Effector memory CD8-positive, alpha-beta T cell (primary cell): Measurements from ENCODE around the gene POU2F3.

Experiments used
- ATAC-seq: fragments of 150-1000 bp; cut with Tn5 transposase; replicated peaks from 2 replicates; pipeline ENCODE4 v1.10.0; 2021; ENCODE audit warnings: mild to moderate bottlenecking, moderate library complexity
- DNase-seq, 3 experiments: peaks; one replicate each; pipeline ENCODE4 v3.0.0; 2021
- H3K27ac Mint-ChIP-seq, 2 donors: one replicate each; pipeline ENCODE4 v1.8.0; 2022; ENCODE audit warnings: mild to moderate bottlenecking in 2 of 2, mixed read lengths in 2 of 2, moderate library complexity in 2 of 2
- H3K27me3 Mint-ChIP-seq, 2 donors: one replicate each; pipeline ENCODE4 v1.8.0; 2022; ENCODE audit warnings: mixed read lengths in 2 of 2
- H3K36me3 Mint-ChIP-seq: one replicate; pipeline ENCODE4 v1.8.0; 2022; ENCODE audit warnings: mild to moderate bottlenecking, moderate library complexity, mixed read lengths; ENCODE audit not compliant: insufficient read depth
- H3K4me1 Mint-ChIP-seq, 2 donors: one replicate each; pipeline ENCODE4 v1.8.0; 2022; ENCODE audit warnings: low read depth in 2 of 2, mixed read lengths in 2 of 2
- H3K4me3 Mint-ChIP-seq, 2 donors: one replicate each; pipeline ENCODE4 v1.8.0; 2022; ENCODE audit warnings: mild to moderate bottlenecking in 2 of 2, mixed read lengths in 2 of 2, moderate library complexity in 2 of 2
- H3K9me3 Mint-ChIP-seq, 2 donors: one replicate each; pipeline ENCODE4 v1.8.0; 2022; ENCODE audit warnings: mixed read lengths in 2 of 2

The POU2F3 gene

DNA sequence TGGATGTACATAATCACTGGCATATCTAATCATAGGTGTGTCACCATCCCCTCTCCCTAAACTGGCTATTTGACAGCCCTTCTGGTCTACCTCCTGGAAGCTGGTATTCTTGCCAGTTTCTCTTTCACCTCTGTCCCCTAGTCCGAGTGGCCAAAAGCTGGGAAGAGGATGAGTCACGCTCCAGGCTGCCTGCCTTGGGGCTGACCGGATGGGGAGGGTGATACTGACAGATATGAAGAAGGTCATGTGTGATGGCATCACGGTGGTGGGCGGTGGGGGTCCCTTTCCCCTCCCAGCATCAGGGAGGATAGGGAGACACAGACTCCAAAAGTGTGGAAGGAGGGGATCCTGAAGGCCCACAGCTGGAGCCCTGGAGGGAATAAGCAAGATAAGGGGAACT lies 24.3 kb upstream of the POU2F3 start:
- no peak overlapping the region for H3K4me3 Mint-ChIP-seq
- ATAC-seq, result no peak
- H3K9me3 Mint-ChIP-seq, result no peaks in the 10 kb centered on the region

DNA sequence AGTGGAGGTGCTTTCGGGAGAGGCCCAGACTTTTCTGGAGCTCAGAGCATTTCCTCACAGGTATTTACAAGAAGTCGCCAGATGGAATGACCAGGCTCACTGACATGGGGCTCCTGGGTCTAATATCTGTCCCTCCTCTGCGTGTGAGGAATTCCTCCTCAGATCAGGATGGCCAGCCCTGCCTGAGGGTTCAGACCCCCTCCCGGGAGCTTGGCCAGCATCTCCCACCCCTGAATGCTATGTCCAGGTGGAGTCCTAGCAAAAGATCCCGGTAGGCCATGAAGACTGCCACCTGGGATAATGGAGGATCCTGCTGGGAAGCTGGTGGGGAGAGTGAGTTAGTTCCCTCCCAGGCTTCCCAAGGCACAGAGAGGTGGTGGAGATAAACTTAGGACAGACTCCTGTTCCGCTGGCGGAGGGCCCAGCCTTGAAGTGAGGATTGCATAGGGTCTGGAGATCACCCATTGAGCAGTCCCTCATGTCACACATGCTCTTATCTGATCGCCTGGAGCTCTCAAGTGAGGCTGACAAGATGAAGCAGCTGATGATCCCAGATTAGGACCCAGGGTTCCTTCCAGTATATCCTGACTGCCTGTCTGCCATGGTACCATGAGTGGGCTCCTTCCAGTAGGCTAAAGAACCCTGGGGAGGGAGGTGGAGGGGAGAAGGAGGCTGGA lies 23.4 kb upstream of the POU2F3 start:
- Mint-ChIP-seq H3K27ac (no peak overlapping the region), H3K4me3 (no peak overlapping the region), H3K4me1 (peaks cover 3 to 10% of the 10 kb centered on the region in 2 donors), H3K9me3 (no peaks in the 10 kb centered on the region), H3K27me3 (peaks cover 3 to 53% of the 10 kb centered on the region in 2 donors), H3K36me3 (no peaks in the 10 kb centered on the region)
- ATAC-seq (no peak), DNase-seq (no peak)

More for the DNA sequence above, 24.3 kb upstream of the POU2F3 start:
- peaks cover 5 to 11% of the 10 kb centered on the region in 2 donors for H3K4me1 Mint-ChIP-seq
- H3K27me3 Mint-ChIP-seq, result peaks cover 5 to 49% of the 10 kb centered on the region in 2 donors
- no peaks in the 10 kb centered on the region for H3K36me3 Mint-ChIP-seq
- DNase-seq, result no peak
- H3K27ac Mint-ChIP-seq, result no peak overlapping the region

DNA sequence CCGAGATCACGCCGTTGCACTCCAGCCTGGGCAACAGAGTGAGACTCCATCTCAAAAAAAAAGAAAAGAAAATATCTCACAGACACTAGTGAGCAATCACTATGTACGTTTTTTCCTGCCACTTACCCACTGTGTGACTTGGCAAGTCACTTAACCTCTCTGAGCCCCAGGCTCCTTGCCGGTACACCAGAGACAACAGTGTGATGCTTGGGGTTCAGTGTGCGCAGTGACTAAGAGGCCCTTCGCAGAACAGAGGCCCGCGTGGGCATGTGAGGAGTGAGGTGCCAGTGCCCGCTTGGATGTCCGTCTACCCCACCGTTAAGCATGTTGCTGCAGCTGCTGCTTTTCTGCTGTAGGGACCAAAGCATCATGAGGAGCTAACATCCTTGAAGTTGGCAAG lies 22.4 kb upstream of the POU2F3 start:
- peaks cover 0 to 3% of the 10 kb centered on the region in 2 donors for H3K4me1 Mint-ChIP-seq
- H3K36me3 Mint-ChIP-seq, result no peaks in the 10 kb centered on the region
- H3K9me3 Mint-ChIP-seq, result no peaks in the 10 kb centered on the region
- no peak overlapping the region for H3K4me3 Mint-ChIP-seq
- peaks cover 0 to 48% of the 10 kb centered on the region in 2 donors for H3K27me3 Mint-ChIP-seq
- DNase-seq (no peak), ATAC-seq (no peak)
- no peak overlapping the region for H3K27ac Mint-ChIP-seq

DNA sequence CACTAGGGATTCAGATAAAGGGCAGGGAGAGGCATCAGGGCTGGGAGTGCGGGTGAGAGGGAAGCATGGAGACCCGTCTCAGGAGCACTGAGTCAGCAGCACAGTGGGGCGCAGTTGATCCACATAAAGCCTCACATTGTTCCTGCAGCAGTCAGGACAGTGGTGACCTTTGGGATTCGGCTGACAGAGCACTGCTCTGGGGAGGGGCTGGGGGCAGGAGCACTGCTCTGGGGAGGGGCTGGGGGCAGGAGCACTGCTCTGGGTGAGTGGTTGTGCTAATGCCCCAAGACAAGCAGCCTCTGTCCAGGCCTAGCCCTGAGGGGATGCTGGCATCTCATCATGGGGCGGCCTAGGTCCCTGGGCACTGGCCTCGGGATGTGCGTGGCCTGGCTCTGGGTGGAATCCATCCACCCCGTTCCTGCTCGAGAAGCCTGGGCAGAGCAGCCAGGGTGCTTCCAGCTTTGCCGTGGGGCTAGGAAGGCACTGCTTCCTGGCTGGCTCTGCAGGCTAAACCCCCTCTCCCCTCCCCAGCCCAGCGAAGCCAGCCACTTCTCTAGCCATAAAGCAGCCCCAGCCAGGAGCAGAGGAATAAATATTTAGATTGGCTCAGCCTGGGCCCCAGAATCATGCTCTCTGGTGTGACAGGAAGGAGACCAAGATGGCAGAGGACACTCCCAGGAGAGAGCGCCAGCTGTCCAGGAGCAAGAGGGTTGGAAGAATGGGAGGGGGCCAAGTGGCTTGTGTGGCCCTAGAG lies 21.8 kb upstream of the POU2F3 start:
- no peak for DNase-seq
- Mint-ChIP-seq H3K27me3 (peaks cover 0 to 46% of the 10 kb centered on the region in 2 donors), H3K36me3 (no peaks in the 10 kb centered on the region)

DNA sequence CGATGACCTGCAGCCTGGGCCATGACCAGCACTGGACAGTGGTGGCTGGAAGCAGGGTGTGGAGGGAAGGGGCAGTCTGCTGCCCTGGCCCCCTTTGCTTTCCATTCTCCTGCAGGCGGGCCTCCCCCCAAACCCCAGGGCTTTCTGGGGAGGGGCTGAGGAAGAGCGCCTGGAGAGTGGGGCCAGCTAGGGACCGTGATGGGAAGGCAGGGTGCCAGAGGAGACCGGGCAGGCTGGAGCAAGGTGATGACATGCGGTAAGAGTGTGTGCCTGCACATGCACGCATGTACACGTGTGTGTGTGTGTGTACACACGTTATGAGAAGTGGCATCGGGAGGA lies 21.3 kb upstream of the POU2F3 start:
- H3K36me3 Mint-ChIP-seq, result no peaks in the 10 kb centered on the region
- DNase-seq (no peak), ATAC-seq (no peak)
- H3K9me3 Mint-ChIP-seq, result no peaks in the 10 kb centered on the region
- H3K4me3 Mint-ChIP-seq, result no peak overlapping the region
- no peaks in the 10 kb centered on the region for H3K4me1 Mint-ChIP-seq
- no peak overlapping the region for H3K27ac Mint-ChIP-seq
- peaks cover 0 to 50% of the 10 kb centered on the region in 2 donors for H3K27me3 Mint-ChIP-seq

More for the DNA sequence above, 21.8 kb upstream of the POU2F3 start:
- no peaks in the 10 kb centered on the region for H3K9me3 Mint-ChIP-seq
- no peak for ATAC-seq
- no peak overlapping the region for H3K4me3 Mint-ChIP-seq
- H3K4me1 Mint-ChIP-seq, result peaks cover 0 to under 1% of the 10 kb centered on the region in 2 donors
- H3K27ac Mint-ChIP-seq, result no peak overlapping the region

DNA sequence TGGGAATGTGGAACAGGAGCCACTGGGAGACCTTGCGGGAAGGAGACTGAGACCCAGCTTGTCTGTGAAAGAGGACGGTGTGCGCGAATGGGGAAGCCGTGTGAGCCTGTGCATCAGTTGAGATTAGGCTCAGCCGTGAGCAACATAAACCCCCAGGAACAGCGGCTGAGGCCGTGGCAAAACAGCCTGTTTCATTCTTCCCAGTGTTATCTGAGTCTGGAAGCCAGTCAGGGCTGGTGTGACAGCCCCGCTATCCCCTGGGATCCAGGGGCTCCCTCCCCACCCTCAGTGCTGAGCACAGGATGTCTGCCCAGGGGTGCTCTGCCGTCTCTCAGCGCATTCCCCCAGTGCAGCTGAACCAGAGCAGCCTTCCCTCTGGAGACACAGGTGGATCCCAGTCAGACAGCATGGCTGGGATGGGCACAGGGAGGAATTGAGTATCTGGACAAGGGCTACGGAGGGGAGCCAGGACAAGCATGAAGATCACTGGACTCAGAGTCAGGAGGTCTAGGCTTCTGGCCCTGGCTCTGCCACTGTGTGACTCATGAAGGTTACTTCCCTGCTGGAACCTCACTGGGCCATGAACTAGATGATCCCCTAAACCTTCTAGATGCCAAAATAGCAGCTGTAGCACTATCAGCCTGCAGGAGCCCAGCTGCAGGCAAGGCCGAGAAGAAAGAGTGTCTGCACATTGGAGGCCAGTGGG lies 20.6 kb upstream of the POU2F3 start:
- H3K9me3 Mint-ChIP-seq, result no peaks in the 10 kb centered on the region
- peaks cover 3 to 54% of the 10 kb centered on the region in 2 donors for H3K27me3 Mint-ChIP-seq
- H3K36me3 Mint-ChIP-seq, result no peaks in the 10 kb centered on the region
- H3K4me1 Mint-ChIP-seq, result peaks cover 0 to 1% of the 10 kb centered on the region in 2 donors
- no peak for ATAC-seq
- no peak for DNase-seq
- no peak overlapping the region for H3K4me3 Mint-ChIP-seq
- no peak overlapping the region for H3K27ac Mint-ChIP-seq

DNA sequence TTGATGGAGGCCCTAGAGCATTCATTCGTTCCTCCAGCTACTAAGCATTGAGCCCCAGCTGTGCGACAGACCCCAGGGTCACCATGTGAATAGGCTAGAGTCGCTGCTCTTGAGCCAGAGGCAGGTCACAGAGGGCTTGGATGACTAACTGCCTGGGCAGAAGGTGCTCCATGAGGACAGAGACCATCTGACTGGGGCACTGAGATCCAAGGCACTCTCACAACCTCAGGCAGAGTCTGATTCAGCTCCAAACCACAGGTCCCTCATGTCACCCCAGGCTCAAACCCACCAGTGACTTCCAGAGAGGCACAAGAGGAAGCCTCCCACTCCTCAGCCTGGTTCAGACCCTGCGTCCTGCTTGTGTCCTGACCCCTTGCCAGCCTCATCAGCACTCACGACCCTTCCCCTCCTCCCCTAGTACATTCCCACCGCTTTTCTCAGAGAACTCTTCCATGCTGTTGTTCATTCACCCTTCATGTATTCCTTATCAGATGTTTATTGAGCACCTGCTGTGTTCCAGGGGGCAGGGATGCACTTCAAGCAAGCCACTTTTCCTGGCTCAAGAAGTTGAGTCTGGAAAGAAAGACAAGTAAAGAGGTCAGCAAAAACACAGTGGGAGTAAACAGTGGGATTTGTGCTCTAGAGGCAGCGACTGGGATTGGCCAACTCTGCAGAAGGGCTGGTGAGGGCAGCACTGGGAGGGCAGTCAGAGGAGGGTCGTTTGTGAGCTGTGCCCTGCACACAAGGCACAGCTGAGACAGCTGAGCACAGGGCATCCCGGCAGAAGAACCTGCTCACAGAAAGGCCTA lies 19.8 kb upstream of the POU2F3 start:
- no peak for ATAC-seq
- H3K4me1 Mint-ChIP-seq, result peaks cover 4 to 6% of the 10 kb centered on the region in 2 donors
- DNase-seq, result no peak
- H3K36me3 Mint-ChIP-seq, result no peaks in the 10 kb centered on the region
- H3K27ac Mint-ChIP-seq, result no peak overlapping the region
- H3K4me3 Mint-ChIP-seq, result no peak overlapping the region
- H3K27me3 Mint-ChIP-seq, result peaks cover 9 to 55% of the 10 kb centered on the region in 2 donors
- no peaks in the 10 kb centered on the region for H3K9me3 Mint-ChIP-seq

DNA sequence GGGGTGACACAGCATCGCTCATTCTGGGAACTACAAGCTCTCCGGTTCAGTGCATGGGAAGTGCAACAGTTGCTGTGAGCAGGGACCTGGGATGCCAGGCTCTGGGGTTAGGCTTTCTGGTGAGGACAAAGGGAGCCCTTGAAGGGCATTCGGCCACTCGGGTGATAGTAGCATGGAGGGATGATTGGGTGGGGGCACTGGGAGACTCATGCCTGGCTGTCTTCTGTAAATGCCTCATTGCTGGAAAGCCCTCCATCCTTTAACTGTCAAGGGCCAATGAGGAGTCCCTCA lies 19.2 kb upstream of the POU2F3 start:
- H3K36me3 Mint-ChIP-seq, result no peaks in the 10 kb centered on the region

DNA sequence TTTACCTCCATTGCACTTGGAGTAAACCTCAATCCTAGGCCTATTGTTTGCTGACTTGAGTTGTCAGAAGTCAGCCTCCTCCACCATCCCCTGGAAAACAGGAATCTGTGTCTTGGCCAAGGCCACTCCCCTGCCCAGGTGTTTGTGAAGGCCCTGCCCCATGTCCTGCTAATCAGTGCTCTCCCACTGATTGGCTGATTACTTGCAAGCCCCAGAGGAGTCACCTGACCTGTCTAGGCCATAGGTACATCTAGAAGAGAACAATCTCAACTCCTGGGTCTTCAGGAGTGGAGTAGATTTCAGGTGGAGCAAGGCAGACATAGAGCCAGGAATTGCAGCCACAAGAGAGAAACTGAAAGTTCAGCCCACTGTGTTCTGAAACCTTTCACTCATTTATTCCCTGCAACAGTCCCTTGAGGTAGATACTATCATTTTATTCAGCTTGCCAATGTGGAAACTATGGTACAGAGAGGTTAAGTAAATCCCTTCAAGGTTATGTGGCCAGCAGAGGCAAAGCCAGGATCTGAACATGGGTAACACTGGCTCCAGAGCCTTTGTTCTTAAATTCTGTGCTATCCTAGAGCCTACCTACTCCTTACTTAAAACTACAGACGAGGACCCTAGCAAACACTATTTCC lies 18.7 kb upstream of the POU2F3 start:
- no peak for DNase-seq
- no peaks in the 10 kb centered on the region for H3K36me3 Mint-ChIP-seq
- ATAC-seq, result no peak
- no peak overlapping the region for H3K4me3 Mint-ChIP-seq
- peaks cover 20 to 56% of the 10 kb centered on the region in 2 donors for H3K27me3 Mint-ChIP-seq
- no peaks in the 10 kb centered on the region for H3K9me3 Mint-ChIP-seq
- peaks cover 4 to 6% of the 10 kb centered on the region in 2 donors for H3K4me1 Mint-ChIP-seq
- H3K27ac Mint-ChIP-seq, result no peak overlapping the region

More for the DNA sequence above, 19.2 kb upstream of the POU2F3 start:
- H3K9me3 Mint-ChIP-seq, result no peaks in the 10 kb centered on the region
- ATAC-seq (no peak), DNase-seq (no peak)
- no peak overlapping the region for H3K27ac Mint-ChIP-seq
- no peak overlapping the region for H3K4me3 Mint-ChIP-seq
- peaks cover 4 to 6% of the 10 kb centered on the region in 2 donors for H3K4me1 Mint-ChIP-seq
- H3K27me3 Mint-ChIP-seq, result peaks cover 15 to 56% of the 10 kb centered on the region in 2 donors

DNA sequence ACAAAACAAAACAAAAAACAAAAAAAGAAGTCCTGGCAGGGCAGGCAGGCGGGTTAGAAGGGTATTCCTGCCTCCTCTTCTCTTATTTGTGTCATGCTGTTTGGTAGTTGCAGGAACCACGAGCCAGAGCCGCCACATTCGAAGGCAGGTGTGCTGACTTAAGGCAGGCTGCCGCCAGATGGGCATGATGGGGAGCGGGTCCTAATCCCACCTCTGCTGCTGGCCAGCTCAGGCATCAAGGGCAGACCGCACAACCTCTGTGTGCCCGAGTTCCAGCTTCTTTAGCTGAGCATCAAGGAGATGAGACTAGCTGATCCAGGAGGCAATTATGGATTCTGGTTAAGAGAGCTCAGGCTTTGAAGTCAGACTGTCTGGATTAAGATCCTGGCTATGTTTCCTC lies 17.0 kb upstream of the POU2F3 start:
- DNase-seq, result no peak
- ATAC-seq, result no peak
- H3K9me3 Mint-ChIP-seq, result no peaks in the 10 kb centered on the region
- no peak overlapping the region for H3K27ac Mint-ChIP-seq
- no peaks in the 10 kb centered on the region for H3K36me3 Mint-ChIP-seq
- H3K27me3 Mint-ChIP-seq, result peaks cover 20 to 60% of the 10 kb centered on the region in 2 donors
- no peak overlapping the region for H3K4me3 Mint-ChIP-seq
- peaks cover 4 to 6% of the 10 kb centered on the region in 2 donors for H3K4me1 Mint-ChIP-seq

DNA sequence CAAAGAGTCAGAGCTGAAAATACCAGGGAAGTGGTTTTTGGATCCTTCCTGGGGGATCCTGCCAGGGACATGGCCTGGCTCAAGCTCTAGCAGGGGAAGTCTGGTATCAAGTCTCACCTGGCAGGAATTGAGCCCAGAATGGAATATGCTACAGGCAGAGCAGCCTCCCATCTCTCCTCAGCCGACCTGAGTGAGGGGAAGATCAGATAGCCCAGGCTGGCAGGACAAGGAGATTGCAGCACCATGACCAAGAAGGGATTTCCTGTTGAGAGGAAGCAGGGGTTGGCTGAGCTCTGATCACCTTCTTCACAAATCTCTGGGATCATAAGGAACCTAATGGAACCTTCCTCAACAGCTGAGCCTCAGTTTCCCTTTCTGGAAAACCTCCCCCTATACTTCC lies 16.1 kb upstream of the POU2F3 start:
- no peak overlapping the region for H3K27ac Mint-ChIP-seq
- H3K4me1 Mint-ChIP-seq, result peaks cover 4 to 6% of the 10 kb centered on the region in 2 donors
- H3K9me3 Mint-ChIP-seq, result no peaks in the 10 kb centered on the region
- no peak overlapping the region for H3K4me3 Mint-ChIP-seq
- DNase-seq (no peak), ATAC-seq (no peak)
- peaks cover 20 to 61% of the 10 kb centered on the region in 2 donors for H3K27me3 Mint-ChIP-seq
- H3K36me3 Mint-ChIP-seq, result no peaks in the 10 kb centered on the region

DNA sequence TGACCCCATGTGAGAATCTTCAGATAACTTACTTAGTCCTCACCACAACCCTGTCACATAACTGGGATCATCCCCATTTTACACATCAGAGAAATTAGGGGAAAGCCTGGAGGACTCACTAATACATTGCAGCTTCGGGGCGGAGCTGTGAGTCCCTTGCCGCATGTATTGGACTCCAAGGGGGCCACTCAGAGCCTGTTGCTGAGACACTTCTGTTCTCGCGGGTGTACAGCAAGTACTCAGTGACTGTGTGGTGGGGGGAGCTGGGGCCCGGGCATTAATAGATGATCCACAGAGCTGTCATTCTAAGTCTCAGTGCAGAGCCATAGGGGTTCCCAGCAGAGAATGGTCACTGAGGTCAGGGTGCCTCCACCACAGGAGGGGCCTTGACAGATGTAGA lies 15.6 kb upstream of the POU2F3 start:
- H3K27me3 Mint-ChIP-seq, result peaks cover 20 to 60% of the 10 kb centered on the region in 2 donors
- peak overlapping the region in 1 of 2 donors; percentile 3 for H3K27ac Mint-ChIP-seq
- no peak for DNase-seq
- H3K36me3 Mint-ChIP-seq, result no peaks in the 10 kb centered on the region
- no peaks in the 10 kb centered on the region for H3K9me3 Mint-ChIP-seq
- no peak for ATAC-seq
- peaks cover 4 to 6% of the 10 kb centered on the region in 2 donors for H3K4me1 Mint-ChIP-seq
- H3K4me3 Mint-ChIP-seq, result no peak overlapping the region
